Measurements from ENCODE around the gene PDLIM7.

The PDLIM7 gene

DNA sequence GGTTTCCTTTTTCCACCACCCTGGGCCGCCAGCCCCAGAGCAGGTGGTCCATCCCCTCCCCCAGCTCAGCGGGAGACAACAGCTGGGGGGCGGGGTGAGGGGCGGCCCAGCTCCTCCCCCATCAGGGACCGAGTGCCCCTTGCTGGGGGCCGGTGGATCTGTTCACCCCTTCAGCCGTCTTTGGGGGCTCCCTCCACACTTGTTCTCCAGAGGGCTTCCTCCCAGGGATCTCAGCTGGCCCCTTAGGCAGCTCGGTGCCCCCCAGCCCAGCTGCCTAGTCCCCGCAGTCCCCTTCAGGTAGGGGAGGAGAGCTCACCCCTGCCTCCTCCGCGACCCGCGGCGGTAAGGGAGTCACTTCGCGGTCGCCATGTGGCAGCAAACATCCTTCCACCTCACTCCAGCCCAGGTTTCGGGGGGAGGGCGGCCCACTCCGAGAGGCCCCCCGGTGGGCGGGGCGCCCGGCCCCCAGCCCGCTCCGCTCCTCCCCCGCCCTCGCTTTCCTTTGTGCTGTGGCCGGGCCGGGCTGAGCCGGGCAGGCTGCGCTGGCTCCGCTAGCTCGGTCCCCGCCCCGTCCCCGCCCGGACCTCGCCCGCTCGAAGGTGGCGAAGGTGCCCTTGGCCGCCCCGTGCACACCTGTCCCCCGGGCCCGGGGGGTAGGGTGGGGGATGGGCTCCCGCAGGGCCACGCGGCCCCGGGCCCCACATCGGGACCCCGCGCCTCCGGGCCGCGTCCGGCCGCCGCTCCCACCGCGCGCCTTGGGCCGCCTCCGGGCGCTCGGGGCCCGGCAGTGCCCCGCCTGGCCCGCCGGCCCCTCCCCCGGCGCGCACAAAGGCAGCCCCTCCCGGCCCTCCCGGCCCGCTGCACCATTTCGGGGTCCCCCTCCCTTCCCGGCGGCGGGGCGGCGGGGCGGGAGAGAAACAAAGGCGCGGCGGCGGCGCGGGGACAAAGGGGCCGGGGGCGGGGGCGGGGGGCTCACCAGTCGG is 24.7 kb downstream of the PDLIM7 start:
- DNase-seq: peak; percentile 67

DNA sequence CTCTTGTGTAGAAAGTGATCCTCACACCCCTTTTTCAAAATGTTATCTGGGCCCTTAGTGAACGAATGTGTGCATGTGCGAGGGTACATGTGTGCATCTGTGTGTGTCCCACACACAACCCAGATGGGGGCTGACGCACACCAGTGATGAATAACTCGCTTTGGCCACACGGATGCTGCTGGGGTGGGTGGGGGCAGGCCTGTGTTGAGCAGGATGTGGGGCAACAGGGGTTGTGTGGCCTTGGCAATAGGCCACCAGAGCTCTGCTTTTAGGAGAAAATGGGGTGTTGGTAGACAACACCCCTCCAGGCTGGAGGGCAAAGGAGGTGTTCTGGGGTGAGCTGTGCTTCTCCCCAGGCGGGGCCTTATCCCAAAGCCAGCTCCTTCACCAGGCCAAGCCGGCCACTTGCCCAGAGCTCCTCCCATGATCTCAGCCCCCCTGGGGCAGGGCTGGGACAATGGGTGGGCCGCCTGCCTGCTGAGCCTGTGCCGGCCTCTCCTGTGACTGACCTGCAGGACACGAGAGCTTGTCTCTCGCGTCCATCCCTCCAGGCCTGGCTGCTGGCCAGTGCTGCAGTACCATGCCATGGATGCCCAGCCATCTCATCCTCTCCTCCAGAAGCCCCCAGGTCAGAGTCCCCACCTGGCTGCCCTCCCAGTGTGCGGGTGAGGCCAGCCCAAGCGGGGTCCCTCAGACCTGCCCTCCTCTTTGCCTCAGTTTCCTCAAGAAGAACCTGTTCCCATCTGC is 25.6 kb downstream of the PDLIM7 start:
- DNase-seq: no peak

DNA sequence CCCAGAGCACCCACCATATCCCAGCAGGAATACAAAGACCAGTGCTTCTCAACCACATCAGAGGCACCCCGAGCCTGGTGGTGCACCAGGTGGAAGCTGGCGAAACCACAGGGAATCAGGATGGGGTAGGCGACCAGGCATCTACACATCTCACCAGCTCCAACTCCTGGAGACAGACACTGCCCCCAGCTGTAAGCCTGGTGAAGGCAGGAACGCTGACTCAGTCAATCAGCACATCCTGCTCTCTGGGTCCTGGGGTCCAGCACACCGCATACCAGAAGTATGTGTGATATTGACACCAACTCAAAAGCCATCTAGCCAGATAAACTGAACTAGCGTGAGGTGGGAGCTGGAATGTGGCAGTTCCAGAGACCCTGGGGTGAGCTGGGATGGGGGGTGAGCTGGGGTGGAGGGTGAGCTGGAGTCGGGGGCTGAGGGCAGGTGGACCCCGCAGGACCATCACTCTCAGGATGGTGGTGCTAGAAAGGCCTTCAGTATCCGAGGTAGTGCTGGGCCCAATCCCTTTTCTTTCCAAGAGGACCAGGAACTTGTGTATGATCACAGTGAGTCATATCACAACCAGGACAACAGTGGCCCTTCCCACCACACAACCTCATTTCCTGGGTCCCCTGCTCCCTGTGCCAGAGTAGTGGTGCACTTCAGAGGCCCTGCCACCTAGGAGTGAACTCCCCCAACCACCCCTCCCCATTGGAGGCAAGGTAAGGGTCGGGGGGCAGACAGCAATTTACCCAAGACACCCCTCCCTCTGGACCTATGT is 26.5 kb downstream of the PDLIM7 start:
- DNase-seq: no peak

DNA sequence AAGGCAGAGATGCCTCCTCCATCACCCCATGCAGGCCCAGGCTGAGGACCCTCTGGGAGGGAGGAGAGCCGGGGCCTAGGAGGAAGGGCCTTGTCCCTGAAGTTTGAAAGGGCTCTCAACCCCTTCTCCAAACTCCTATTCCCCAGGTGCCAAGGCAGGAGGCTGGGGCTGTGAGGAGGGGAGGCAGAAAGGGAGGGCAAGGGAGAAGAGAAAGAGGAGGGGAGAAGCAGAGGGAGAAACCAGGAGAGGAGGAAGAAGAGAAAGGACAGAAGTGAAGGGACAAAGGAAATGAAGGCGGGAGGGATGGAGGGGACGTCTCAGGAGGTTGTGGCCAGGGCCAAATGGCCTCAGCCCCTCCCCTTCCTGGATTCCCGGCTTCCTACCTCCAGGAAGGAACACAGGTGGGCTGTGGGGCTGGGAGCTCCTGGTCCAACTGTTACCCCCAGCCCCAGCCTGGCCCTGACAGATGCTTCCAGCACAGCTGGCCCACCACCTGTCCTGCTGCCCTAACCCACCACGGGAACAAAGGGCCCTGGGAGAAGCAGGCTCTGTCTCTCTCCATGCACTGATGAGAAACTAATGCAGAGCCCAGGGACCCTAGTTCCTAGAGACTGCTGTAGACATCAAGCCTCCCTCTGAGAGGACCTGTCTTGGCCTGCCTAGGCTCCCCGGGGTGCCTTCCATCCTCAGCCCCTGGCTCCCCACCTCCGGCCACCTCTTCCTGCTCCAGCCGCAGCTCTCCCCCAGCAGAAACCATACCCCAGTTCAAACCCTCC is 27.5 kb downstream of the PDLIM7 start:
- DNase-seq: no peak

DNA sequence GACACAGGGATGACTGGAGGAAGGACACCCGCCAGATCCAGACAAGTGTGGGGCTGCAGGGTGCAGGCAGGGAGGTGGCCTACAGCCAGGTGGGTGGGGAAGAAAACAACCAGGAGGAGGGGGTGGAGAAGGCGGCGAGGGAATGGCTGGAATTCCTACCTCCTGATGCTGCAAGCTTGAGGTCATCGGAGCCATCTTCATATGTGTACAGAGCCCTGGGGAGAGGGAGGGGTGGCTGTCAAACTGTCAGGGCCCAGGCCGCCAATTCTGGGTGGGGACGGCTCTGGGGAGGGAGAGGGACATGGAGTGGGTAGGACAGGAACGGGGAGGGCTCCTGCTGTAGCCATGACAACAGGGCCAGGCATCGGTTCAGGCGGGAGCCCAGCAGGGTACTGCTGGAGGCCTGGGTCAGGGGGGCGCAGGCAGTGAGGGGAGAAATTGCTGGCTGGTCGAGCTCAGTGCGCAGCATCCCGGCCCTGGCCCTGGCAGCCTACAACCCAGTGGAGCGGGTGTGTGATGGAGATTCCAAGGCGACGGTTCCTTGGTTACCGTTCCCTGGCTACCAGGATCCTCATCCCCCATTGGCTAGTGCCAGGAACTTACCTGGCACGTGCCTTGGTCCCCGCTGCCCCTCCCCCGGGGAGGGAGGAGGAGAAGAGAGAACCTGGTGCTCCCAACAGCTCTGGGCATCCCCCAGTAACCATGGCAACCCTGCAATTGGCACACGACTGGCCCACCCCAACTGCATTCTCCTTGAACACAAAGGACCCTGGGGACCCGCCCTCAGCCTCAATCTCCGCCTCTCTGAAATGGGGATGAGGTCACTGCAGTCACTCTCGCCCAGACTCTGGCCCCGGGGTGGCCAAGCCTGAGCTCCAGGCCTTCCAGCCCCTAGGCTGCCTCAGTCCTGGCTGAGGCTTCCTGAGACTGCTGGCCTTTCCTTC is 28.4 kb downstream of the PDLIM7 start:
- no peak for DNase-seq

DNA sequence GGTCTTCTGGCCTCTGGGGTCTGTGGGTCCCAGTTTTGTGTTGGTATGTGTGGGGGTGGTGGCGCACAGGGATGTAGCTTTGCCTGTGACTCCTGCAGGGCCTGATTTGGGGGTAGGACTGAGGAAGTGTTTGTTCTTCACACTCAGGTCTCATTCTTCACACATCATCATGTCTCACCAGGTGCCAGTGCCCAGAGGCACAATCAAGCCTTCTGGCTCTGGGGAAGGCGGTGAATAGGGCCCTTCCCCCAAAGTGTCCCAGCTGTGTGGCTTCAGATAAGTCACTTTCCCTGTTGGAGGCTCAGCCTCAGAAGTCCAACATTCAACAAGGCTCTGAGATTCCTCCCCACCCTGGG is 29.1 kb downstream of the PDLIM7 start:
- DNase-seq: no peak

DNA sequence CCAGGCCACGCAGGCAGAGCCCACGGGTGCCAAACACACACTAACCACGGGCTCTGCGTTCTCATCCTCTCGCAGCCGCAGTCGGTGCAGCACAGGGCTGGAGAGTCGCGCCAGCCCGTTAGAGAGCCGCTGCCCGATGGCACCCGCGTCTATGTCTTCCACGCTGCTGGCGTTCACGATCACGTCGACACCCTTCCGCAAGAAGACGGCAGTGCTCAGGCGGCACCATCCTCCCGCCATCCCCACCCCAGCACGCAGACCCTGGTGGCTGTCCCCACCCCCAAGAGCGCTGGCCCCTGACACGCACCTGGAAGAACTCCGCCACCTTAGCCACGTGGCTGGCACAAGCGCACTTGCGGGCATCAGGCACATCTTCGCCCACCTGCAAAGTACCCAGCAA is 30.0 kb downstream of the PDLIM7 start:
- DNase-seq: no peak

DNA sequence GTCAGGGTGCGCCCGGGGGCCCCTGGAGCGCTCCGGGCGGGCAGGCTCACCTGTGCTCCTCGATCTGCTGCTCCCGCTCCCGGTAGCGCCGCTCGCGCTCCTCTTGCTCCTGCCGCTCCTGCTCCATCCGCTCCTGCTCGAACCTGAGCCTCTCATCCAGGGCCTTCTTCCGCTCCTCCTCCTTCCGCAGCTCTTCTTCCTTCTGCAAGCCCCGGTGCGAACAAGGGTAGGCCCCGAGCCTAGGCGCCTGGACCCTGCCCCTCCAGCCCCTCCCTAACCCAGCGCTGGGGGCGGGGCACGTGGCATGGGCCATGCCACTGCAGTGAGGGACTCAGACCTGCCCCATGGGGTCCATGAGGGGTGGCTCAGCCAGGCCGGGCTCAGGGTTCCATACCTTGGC is 30.5 kb downstream of the PDLIM7 start:
- DNase-seq: no peak

DNA sequence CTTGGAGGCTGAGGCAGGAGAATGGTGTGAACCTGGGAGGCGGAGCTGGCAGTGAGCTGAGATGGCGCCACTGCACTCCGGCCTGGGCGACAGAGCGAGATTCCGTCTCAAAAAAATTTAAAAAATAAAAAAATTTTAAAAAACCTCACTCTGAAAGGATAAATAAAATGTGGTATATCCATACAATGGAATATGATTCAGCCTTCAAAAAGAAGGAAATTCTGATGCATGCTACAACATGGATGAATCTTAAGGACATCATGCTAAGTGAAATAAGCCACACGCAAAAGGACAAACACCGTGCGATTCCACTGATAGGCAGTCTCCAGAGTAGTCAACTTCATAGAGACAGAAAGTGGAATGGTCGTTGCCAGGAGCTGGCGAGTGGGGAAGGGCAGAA is 32.4 kb downstream of the PDLIM7 start:
- no peak for DNase-seq

DNA sequence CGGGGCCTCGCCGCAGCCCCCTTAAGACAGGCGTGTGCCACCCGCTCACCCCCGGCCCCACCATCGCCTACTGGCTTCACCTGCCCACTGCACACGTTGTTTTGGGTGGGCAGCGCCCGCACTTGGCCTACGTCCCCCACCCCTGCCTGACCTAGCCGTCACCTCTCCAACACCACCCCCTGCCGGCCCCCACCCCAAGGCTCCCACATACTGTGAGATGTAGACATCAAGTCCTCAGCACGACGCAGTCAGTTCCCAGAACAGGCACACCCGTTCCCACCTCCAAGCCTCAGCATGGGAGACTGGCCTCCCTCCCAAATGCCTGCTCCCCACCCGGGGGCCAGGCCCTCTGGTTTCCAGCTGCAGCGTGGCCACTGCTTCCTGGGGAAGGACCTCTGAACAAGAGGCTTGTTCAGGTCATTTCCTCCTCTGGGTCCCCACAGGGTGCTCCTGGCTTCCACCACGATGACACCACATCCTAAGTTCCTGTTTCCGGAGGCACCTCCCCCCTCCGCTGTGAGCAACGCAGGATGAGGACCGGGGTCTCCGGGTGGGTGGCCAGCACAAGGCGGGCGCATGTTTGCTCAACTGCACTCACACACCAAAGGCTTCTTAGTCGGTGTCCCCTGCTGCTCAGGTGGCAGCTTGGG is 35.3 kb downstream of the PDLIM7 start:
- no peak for DNase-seq

DNA sequence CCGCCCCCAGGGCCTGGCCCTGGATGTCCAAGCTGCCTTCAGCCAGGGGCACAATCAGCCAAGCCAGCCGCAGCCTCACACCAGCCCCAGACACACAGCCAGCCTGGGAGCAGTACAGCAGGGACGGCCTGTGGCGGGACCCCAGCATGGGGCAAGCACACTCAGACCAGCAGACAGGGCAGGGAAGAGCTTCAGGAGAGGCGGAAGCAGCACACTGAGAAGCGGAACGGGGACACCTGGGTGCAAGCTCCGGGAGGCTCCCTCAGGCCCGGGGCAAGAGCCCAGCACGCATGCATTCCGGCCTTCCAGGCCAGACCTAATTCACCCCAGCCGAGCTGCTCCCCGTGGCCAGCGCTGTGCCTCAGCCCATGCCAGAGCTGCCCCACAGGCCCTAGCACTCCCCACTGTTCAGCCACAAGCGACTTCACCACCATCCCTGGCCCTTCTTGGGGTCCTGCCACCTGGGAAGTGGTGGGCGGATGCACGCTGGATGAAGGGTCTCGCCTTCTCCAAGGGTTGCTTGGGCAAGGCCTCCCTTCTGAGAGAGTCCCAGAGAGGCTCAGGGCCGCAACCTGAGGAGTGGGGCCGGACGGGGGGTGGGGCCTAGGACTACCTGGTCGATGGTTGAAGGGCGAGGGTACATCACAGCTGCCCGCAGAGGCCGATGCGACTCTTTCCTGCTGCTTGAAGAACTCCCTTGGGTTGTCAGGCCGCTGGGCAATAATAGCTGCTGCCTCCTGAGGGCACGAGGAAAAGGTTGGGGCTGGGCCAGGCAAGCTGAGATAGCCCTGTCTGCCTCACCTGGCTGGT is 37.4 kb downstream of the PDLIM7 start:
- DNase-seq: no peak

DNA sequence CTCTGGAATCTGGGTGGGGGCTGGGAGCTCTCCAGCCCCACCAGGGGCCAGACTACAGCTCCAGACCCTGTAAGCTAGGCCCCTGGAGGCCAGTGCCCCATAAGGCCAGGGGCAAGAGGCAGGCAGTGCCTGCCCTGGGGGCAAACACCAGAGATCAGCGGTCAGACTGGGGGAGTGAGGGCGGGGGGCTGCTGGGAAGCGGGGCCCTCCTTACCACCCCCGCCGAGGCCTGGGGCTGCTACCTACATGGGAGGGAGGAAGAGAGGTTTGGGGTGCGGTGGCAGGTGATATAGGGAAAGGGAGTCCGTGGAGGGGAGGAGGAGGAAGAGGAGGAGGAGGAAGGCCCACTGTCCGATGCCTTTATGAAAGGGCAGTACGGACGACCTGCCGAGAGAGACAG is 38.0 kb downstream of the PDLIM7 start:
- DNase-seq: no peak

DNA sequence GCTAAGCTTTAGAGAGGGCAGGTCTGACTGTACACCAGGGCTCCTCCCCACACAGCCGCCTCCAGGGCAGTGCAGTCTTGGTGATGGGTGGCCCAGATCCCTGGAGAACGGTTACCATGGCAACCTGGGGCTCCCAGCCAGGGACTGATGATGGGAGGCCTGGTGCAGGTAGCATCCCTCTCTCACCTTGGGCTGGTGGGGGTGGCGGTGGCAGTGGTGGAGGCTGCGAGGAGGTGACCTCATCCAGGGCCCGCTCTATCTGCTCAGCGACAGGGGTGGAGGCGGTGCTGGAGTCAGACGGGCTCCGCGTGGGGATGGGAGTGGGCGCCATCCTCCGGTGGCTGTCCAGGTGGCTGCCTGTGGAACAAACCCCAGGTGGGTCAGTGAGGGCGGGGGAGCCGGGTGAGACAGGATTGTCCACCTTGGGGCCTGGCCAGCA is 38.5 kb downstream of the PDLIM7 start:
- DNase-seq: no peak

DNA sequence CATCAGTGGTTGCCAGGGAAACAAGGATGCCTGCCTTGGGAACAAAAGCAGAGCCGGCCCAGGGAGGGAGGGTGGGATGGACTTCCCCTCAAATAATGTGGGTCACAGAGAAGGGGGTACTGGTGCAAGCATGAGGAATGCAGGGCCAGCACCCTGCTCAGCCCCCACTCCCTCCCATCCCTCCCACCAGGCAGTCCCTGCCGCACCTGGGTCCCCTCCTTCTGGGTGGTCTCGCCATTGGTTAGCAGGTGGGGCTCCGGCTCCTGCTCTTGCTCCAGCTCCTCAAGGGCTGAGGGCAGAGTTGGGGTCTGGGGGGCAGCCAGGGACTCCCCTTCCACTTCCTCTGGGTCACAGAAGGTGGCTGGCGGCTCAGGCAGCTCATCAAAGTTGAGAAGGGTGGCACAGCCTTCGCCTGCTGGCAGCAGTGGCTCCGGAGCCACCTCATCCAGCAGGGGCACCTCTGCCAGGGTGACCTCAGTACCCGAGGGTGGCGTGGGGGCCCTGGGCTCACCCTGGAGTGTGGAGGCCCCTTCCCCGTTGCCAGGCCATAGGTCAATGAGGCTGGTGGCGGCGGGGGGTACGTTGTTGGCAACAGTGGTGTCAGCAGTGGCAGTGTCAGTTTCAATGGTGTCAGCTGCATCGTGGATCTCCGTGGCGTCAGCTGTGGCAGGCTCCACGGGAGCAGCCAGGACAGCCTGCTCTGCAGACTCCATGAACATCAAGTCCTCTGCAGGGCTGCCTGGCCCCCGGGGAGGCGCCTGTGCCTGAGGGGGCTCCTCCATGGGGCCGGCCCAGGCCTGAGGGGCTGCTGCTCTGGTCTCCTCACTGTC is 39.3 kb downstream of the PDLIM7 start:
- DNase-seq: no peak

DNA sequence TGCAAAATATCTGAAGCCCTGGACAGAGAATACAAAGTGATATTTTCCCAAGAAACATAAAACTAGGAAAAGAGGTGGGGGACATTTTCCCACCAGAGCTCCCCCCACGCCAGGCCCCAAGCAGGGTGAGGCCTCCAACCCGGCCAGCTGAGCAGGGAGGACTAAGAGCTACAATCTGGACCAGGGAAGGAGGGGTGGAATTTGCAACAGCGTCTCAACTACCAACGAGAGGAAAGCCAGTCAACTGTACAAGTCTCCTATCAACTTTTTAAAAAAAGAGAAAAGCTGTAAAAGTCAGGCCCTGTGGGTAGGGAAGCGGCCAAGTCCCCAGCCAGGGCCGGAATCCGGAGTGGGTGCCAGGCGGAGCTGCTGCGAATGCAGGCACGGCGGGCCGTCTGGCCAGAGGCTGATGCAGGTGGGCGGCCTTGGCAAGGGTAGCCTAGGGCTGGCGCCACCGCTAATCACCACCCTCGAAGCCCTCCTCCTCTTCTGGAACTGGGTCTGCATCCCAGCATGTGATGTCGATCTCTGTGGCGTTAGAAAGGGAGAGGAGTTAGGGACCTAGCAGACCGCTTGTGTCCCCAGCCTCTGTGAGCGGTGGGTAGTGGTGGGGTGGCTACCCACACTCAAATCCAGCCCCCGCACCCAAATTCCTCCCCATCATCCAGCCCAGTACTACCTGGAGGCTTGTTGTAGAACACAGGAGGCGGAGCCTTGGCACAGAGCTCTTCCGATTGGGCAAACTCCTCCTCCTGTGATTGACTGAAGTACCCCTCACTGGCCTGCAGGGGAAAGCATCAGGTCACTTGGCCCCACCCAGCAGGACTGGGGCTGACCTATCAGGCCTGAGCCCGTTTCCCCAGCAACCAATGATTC is 40.2 kb downstream of the PDLIM7 start:
- DNase-seq: peak; percentile 81

DNA sequence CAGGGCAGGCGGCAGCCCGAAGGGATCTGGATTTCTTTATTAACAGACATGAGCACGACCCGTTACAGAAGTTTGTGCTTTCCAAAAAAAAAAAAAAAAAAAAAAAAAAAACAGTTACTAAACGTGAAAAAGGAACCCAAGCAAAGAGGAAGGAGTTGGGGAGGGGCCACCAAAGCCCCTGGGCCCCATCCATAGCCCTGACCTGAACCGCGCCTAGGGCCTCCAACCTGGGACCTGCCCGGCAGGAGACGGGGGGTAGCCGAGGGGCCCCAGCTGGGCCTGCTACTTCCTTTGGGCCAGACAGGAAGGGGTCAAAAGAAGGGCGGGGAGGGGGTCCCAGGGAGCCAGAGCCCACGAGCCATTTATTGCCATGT is 40.8 kb downstream of the PDLIM7 start:
- no peak for DNase-seq

DNA sequence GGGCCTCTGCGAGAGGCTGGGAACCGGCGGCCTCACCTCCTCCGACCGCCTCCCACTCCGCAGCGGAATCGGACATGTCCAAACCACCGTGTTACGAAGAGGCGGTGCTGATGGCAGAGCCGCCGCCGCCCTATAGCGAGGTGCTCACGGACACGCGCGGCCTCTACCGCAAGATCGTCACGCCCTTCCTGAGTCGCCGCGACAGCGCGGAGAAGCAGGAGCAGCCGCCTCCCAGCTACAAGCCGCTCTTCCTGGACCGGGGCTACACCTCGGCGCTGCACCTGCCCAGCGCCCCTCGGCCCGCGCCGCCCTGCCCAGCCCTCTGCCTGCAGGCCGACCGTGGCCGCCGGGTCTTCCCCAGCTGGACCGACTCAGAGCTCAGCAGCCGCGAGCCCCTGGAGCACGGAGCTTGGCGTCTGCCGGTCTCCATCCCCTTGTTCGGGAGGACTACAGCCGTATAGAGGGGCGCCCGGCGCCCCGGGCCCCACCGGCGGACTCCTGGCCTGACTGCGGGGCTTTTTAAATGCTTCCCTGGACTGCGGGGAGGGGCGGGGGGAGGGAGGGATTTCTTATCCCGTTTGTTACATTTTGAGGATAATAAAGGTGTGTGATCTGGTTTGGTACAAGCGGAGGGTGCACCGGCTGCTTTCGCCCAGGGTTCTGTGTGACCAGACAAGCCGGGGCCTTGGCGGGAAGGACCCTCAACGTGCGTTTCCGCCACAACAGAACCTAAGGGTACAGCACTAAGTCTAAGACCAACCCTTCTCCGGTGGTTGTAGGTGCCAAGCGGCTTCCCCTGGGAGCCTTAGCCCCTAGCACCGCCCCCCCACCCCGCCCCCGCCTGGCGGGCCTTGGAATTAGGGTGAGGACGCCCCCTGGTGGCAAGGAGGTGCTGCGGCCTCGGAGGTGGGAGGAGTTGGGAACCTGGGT is 41.5 kb downstream of the PDLIM7 start:
- DNase-seq: peak; percentile 93

Data from CD4-positive, alpha-beta T cell treated with Interleukin-10 for 1 hour (primary cell).